HepG2 (cell line): Measurements from ENCODE around the gene PURB. TPM values are rescaled to one million over a fixed set of nuclear protein-coding genes. Genes with fewer than 3 reads are reported as not detected.

Experiments used
- ATAC-seq: fragments of 200-7000 bp; cut with Tn5 transposase; 3 replicates; pipeline ENCODE4 v1.9.1; 2020; ENCODE audit warnings: mild to moderate bottlenecking, moderate library complexity
- BruUV-seq: library from RNA; stranded (reverse); fragments of 400-500 nt; replicated peaks from 2 replicates; lab custom pipeline; 2021; lab: Mats Ljungman, UMichigan
- CTCF ChIA-PET: fragments of 300-600 bp; formaldehyde crosslinking; extraction: SDS; loops from one replicate; lab custom pipeline; 2021; ENCODE audit warnings: low total read pairs, inconsistent platforms, low intra/inter-chr PET ratio; lab: Yijun Ruan, JAX
- POLR2A ChIA-PET: fragments of 350-600 bp; sonication (Branson Sonifier 250); formaldehyde crosslinking; loops from one replicate; lab custom pipeline; 2020; ENCODE audit warnings: antibody characterized with exemption, inconsistent platforms; lab: Yijun Ruan, JAX
- DNase-seq: peaks from one replicate; pipeline ENCODE4 v3.0.0-alpha.2; 2015; ENCODE audit warnings: low spot score
- FAIRE-seq: peaks from 3 replicates; lab custom pipeline; 2011; peaks lifted over from hg19 to GRCh38; lab: Jason Lieb, UNC
- H2AFZ ChIP-seq: one replicate; pipeline ENCODE4 v1.6.1; 2011; ENCODE audit warnings: low read length, inconsistent platforms
- H3K27ac ChIP-seq: fragments of 300-600 bp; 3 replicates; pipeline ENCODE4 v1.8.0; 2011; ENCODE audit warnings: mixed run types, mild to moderate bottlenecking, mixed read lengths, low read length, inconsistent platforms; ENCODE audit not compliant: insufficient read depth; ENCODE audit errors: extremely low read length
- H3K27me3 ChIP-seq, 2 experiments: fragments of 200-600 bp in 1 of 2; 2 replicates in 1 of 2; 3 replicates in 1 of 2; pipeline versions ENCODE4 v1.6.0 to v1.8.0; 2011; ENCODE audit warnings: low read length in 2 of 2, mild to moderate bottlenecking in 2 of 2, moderate library complexity in 2 of 2, inconsistent platforms in 1 of 2; ENCODE audit not compliant: insufficient read depth in 2 of 2, control insufficient read depth in 1 of 2
- H3K36me3 ChIP-seq, 2 experiments: fragments of 200-600 bp in 1 of 2; replicated peaks in 1 of 2; 2 replicates in 1 of 2; 3 replicates in 1 of 2; pipeline versions ENCODE4 v1.5.1 to v1.8.0; 2011; ENCODE audit warnings: low read length in 2 of 2, inconsistent platforms in 1 of 2; ENCODE audit not compliant: insufficient read depth in 2 of 2, control insufficient read depth in 1 of 2
- H3K4me1 ChIP-seq: 2 replicates; pipeline ENCODE4 v1.5.1; 2012; ENCODE audit warnings: low read length, inconsistent platforms; ENCODE audit not compliant: insufficient read depth
- H3K4me2 ChIP-seq: 2 replicates; pipeline ENCODE4 v1.6.0; 2011; ENCODE audit warnings: low read depth, low read length, inconsistent platforms
- H3K4me3 ChIP-seq, 3 experiments: fragments of 200-600 bp in 1 of 3; sonication (generic), shearing (Covaris generic) in 1 of 3; replicated peaks in 1 of 3; 2 replicates each; pipeline ENCODE4 v1.5.1; 2011 to 2016; ENCODE audit warnings: low read length in 3 of 3, inconsistent platforms in 2 of 3, low read depth in 2 of 3, mild to moderate bottlenecking in 2 of 3, control low read depth in 1 of 3, mixed read lengths in 1 of 3; ENCODE audit not compliant: insufficient read depth in 1 of 3
- H3K79me2 ChIP-seq: one replicate; pipeline ENCODE4 v1.6.1; 2011; ENCODE audit warnings: low read length, inconsistent platforms; ENCODE audit not compliant: insufficient read depth
- H3K9ac ChIP-seq: 2 replicates; pipeline ENCODE4 v1.6.0; 2011; ENCODE audit warnings: mild to moderate bottlenecking, low read depth, low read length, inconsistent platforms; ENCODE audit not compliant: insufficient read depth
- H3K9me3 ChIP-seq: 2 replicates; pipeline ENCODE4 v1.5.1; 2012; ENCODE audit warnings: mild to moderate bottlenecking, low read length
- H4K20me1 ChIP-seq: 2 replicates; pipeline ENCODE4 v1.6.0; 2011; ENCODE audit warnings: inconsistent platforms, mild to moderate bottlenecking, low read length, moderate library complexity; ENCODE audit not compliant: insufficient read depth
- SOX5 ChIP-seq: IDR thresholded peaks from 2 replicates; pipeline ENCODE4 v1.6.1; 2016; ENCODE audit warnings: borderline replicate concordance
- ZNF318 ChIP-seq: sonication (generic); formaldehyde crosslinking; IDR thresholded peaks from 2 replicates; pipeline ENCODE4 v1.4.0; 2020; ENCODE audit warnings: mild to moderate bottlenecking, missing genetic modification reagents
- WGBS: methylation state at CpG from one replicate; pipeline ENCODE4 v1.1.6; 2017; ENCODE audit warnings: low lambda C conversion rate; 5-methylcytosine and 5-hydroxymethylcytosine counted together
- in situ Hi-C: cut with HindIII; loops from 2 replicates; pipeline ENCODE4 v1.10.0; 2017; ENCODE audit warnings: low pct_unique_long_range_greater_than_20kb; ENCODE audit not compliant: extremely low pct_ligation_motif_present
- intact Hi-C: fragments of 100-400 bp; cut with micrococcal nuclease; formaldehyde crosslinking; loops from one replicate; pipeline ENCODE4 v1.10.0; 2022; ENCODE audit not compliant: unreplicated experiment
- polyA plus RNA-seq, 8 experiments: library from polyadenylated mRNA; depleted of rRNA in 3 of 8; stranded (reverse) in 7 of 8; unstranded in 1 of 8; fragments of >200 nt; fragmentation: Illumina TruSeq in 4 of 8; extraction: Trizol in 4 of 8; gene quantifications; 2 replicates each; pipeline versions ENCODE4 v1.2.1 to v1.2.3, GENCODE V29; 2011 to 2016; ENCODE audit warnings: low read depth in 4 of 8, missing spikeins in 1 of 8, mixed read lengths in 1 of 8; ENCODE audit not compliant: insufficient read depth in 1 of 8
- total RNA-seq, 5 experiments: library from RNA; depleted of rRNA; stranded (reverse); fragments of >200 nt; fragmentation: Illumina TruSeq; extraction: Trizol; gene quantifications; 2 replicates each; pipeline ENCODE4 v1.2.3, GENCODE V29; 2016; ENCODE audit warnings: low read depth in 1 of 5

PURB gene
- total and polyA plus RNA-seq, 2 of the 13 experiments (the other 11 are each of a cell fraction or from before 2014, with no cell fraction given): 2.3 to 4.3 TPM

GRCh38 chr7:44880317-44881018 lies 4.9 kb downstream of the PURB start:
- no peak overlapping the region for H3K9ac ChIP-seq
- FAIRE-seq: no peak
- TF ChIP-seq SOX5: no peak
- TF ChIP-seq ZNF318 (CRISPR knock-in tag): no peak
- TF ChIP-seq, all 625 proteins: peak for 0
- Histone ChIP-seq H3K27me3 (no peaks in the 10 kb centered on the region), H3K27ac (no peak overlapping the region), H2AFZ (no peak overlapping the region), H3K4me1 (peaks cover 52% of the 10 kb centered on the region), H4K20me1 (peaks cover 7% of the 10 kb centered on the region; the same call in 1 of the 2 replicates), H3K4me2 (peak overlapping the region; percentile 75), H3K4me3 (no peak overlapping the region), H3K79me2 (peaks cover 46% of the 10 kb centered on the region), H3K9me3 (no peaks in the 10 kb centered on the region), H3K36me3 (no peaks in the 10 kb centered on the region; a peak in 3 of 5 replicates)
- ATAC-seq (no peak), DNase-seq (no peak)
- ChIA-PET POLR2A (interaction anchor here (0.6 kb wide), 1 partner anchor 18 kb away, joined by 5 read pairs; no protein-coding TSS in a partner anchor), CTCF (no interaction called here)
- WGBS: 89% methylated on average over 4 of the region's 4 CpGs
- no TSS peak for BruUV-seq
- in situ Hi-C loops (no loop called here), intact Hi-C loops (no loop called here)
